GM12874 (cell line): Measurements from ENCODE around the gene CBX8.
A peak's percentile ranks its signal among the peaks of the same experiment; 100 is the strongest.

Experiments
- CTCF ChIP-seq: IDR thresholded peaks from 2 replicates; pipeline ENCODE4 v1.5.1; 2011; ENCODE audit warnings: low read depth, mild to moderate bottlenecking, control low read depth, low read length, moderate library complexity; ENCODE audit not compliant: insufficient read depth

Gene CBX8

GRCh38 chr17:79778504-79779083 is 18.3 kb downstream of the CBX8 start:
- TF ChIP-seq CTCF: no peak

- no peak for TF ChIP-seq CTCF
Measured at GRCh38 chr17:79777894-79778503, 18.9 kb downstream of the CBX8 start, which contains the start of gene CBX2. Gene CBX2, plus strand, starts transcription at chr17:79778148. Its CDS starts 88 bp downstream, at chr17:79778236.

GRCh38 chr17:79777120-79777893 is 19.6 kb downstream of the CBX8 start:
- TF ChIP-seq CTCF: peak; percentile 43; the same call in 1 of the 2 replicates

GRCh38 chr17:79776376-79777119 is 20.3 kb downstream of the CBX8 start:
- no peak for TF ChIP-seq CTCF

- TF ChIP-seq CTCF: no peak
Measured at GRCh38 chr17:79775632-79776031, 21.2 kb downstream of the CBX8 start.

GRCh38 chr17:79774561-79774975 is 22.3 kb downstream of the CBX8 start:
- no peak for TF ChIP-seq CTCF

- no peak for TF ChIP-seq CTCF
Measured at GRCh38 chr17:79771276-79771675, 25.6 kb downstream of the CBX8 start.
